Measurements from ENCODE around the gene CASP9.

CASP9 gene

GRCh38 chr1:15444468-15445389 lies 79.3 kb downstream of the CASP9 start:
- DNase-seq, result no peak

- DNase-seq, result no peak
Measured at GRCh38 chr1:15443281-15443680, 80.7 kb downstream of the CASP9 start.

- no peak for DNase-seq
Measured at GRCh38 chr1:15442759-15443158, 81.3 kb downstream of the CASP9 start.

- DNase-seq, result no peak
Measured at GRCh38 chr1:15442119-15442518, 81.9 kb downstream of the CASP9 start.
